CD4-positive, CD25-positive, alpha-beta regulatory T cell (primary cell): ENCODE results near the gene GKN2. TPM values are rescaled to one million over a fixed set of nuclear protein-coding genes. Genes with fewer than 3 reads are reported as not detected.

Experiments used
- ATAC-seq, 2 donors: fragments of 150-1000 bp; cut with Tn5 transposase; one replicate each; pipeline ENCODE4 v1.10.0; 2021; ENCODE audit warnings: low read depth in 2 of 2, moderate number of reproducible peaks in 2 of 2, moderate library complexity in 1 of 2
- DNase-seq, 3 donors: peaks; one replicate each; pipeline versions ENCODE4 v3.0.0 to v3.0.0-alpha.2; 2012 to 2022; ENCODE audit warnings: mixed read lengths in 1 of 3
- H3K27ac ChIP-seq: one replicate; pipeline ENCODE4 v1.7.0; 2013; ENCODE audit warnings: mild to moderate bottlenecking, low read length; ENCODE audit not compliant: insufficient read depth, poor library complexity, severe bottlenecking
- H3K27me3 ChIP-seq: one replicate; pipeline ENCODE4 v1.7.0; 2013; ENCODE audit warnings: low read length; ENCODE audit not compliant: control insufficient read depth, insufficient read depth
- H3K36me3 ChIP-seq: one replicate; pipeline ENCODE4 v1.7.0; 2013; ENCODE audit warnings: mild to moderate bottlenecking, low read length, moderate library complexity; ENCODE audit not compliant: control insufficient read depth, insufficient read depth
- H3K4me1 ChIP-seq: 2 replicates; pipeline ENCODE4 v1.7.0; 2013; ENCODE audit warnings: mild to moderate bottlenecking, low read length; ENCODE audit not compliant: insufficient read depth, control insufficient read depth, poor library complexity, severe bottlenecking
- H3K4me3 ChIP-seq: one replicate; pipeline ENCODE4 v1.7.0; 2013; ENCODE audit warnings: low read depth, mild to moderate bottlenecking, low read length, moderate library complexity
- H3K9me3 ChIP-seq, 2 experiments: 1 replicate in 1 of 2; 2 replicates in 1 of 2; pipeline ENCODE4 v1.7.0; 2013; ENCODE audit warnings: low read length in 2 of 2, mild to moderate bottlenecking in 1 of 2, moderate library complexity in 1 of 2; ENCODE audit not compliant: control insufficient read depth in 2 of 2
- H3K27ac Mint-ChIP-seq, 3 donors: one replicate each; pipeline ENCODE4 v1.8.0; 2020 to 2022; ENCODE audit warnings: mild to moderate bottlenecking in 3 of 3, mixed read lengths in 3 of 3, moderate library complexity in 2 of 3
- H3K27me3 Mint-ChIP-seq: one replicate; pipeline ENCODE4 v1.8.0; 2022; ENCODE audit warnings: mild to moderate bottlenecking, mixed read lengths
- H3K36me3 Mint-ChIP-seq: one replicate; pipeline ENCODE4 v1.8.0; 2020; ENCODE audit warnings: mixed read lengths
- H3K4me1 Mint-ChIP-seq, 4 donors: one replicate each; pipeline ENCODE4 v1.8.0; 2020 to 2022; ENCODE audit warnings: mixed read lengths in 4 of 4, mild to moderate bottlenecking in 1 of 4
- H3K4me3 Mint-ChIP-seq, 4 donors: one replicate each; pipeline ENCODE4 v1.8.0; 2020 to 2022; ENCODE audit warnings: mild to moderate bottlenecking in 4 of 4, mixed read lengths in 4 of 4, moderate library complexity in 3 of 4
- H3K9me3 Mint-ChIP-seq, 7 donors: one replicate each; pipeline ENCODE4 v1.8.0; 2020 to 2022; ENCODE audit warnings: mixed read lengths in 7 of 7, mild to moderate bottlenecking in 3 of 7, moderate library complexity in 2 of 7
- polyA plus RNA-seq, 4 donors: library from polyadenylated mRNA; unstranded; fragments of 300-500 nt; fragmentation: Illumina TruSeq; gene quantifications; one replicate each; pipeline ENCODE4 v1.2.3, GENCODE V29; 2021
- total RNA-seq: library from RNA; stranded (reverse); gene quantifications from one replicate; pipeline ENCODE4 v1.2.3, GENCODE V29; 2022

Gene GKN2
- total and polyA plus RNA-seq, 5 donors from 2014 or later, result not detected

GRCh38 chr2:68939962-68940361 lies 12.7 kb downstream of the GKN2 start:
- Histone ChIP-seq H3K36me3 (no peaks in the 10 kb centered on the region), H3K4me3 (no peak overlapping the region), H3K9me3 (no peaks in the 10 kb centered on the region), H3K27ac (no peak overlapping the region), H3K27me3 (peaks cover 22% of the 10 kb centered on the region), H3K4me1 (no peaks in the 10 kb centered on the region)
- no peak overlapping the region for H3K27ac Mint-ChIP-seq
- peaks cover 0 to 8% (median 0%) of the 10 kb centered on the region in 7 donors for H3K9me3 Mint-ChIP-seq
- ATAC-seq, result no peak
- no peak for DNase-seq
- no peaks in the 10 kb centered on the region for H3K36me3 Mint-ChIP-seq
- peaks cover 0 to 2% (median 0%) of the 10 kb centered on the region in 4 donors for H3K4me1 Mint-ChIP-seq
- H3K27me3 Mint-ChIP-seq, result peaks cover 52% of the 10 kb centered on the region
- no peak overlapping the region for H3K4me3 Mint-ChIP-seq

GRCh38 chr2:68938938-68939337 lies 13.8 kb downstream of the GKN2 start:
- Histone ChIP-seq H3K36me3 (no peaks in the 10 kb centered on the region), H3K9me3 (no peaks in the 10 kb centered on the region), H3K27ac (no peak overlapping the region), H3K4me3 (no peak overlapping the region), H3K4me1 (no peaks in the 10 kb centered on the region), H3K27me3 (peaks cover 18% of the 10 kb centered on the region)
- Mint-ChIP-seq H3K4me3 (no peak overlapping the region), H3K36me3 (no peaks in the 10 kb centered on the region), H3K27me3 (peaks cover 51% of the 10 kb centered on the region), H3K9me3 (peaks cover 0 to 8% (median 0%) of the 10 kb centered on the region in 7 donors), H3K4me1 (peaks cover 0 to 2% (median 0%) of the 10 kb centered on the region in 4 donors), H3K27ac (no peak overlapping the region)
- ATAC-seq (no peak), DNase-seq (no peak)

DNA sequence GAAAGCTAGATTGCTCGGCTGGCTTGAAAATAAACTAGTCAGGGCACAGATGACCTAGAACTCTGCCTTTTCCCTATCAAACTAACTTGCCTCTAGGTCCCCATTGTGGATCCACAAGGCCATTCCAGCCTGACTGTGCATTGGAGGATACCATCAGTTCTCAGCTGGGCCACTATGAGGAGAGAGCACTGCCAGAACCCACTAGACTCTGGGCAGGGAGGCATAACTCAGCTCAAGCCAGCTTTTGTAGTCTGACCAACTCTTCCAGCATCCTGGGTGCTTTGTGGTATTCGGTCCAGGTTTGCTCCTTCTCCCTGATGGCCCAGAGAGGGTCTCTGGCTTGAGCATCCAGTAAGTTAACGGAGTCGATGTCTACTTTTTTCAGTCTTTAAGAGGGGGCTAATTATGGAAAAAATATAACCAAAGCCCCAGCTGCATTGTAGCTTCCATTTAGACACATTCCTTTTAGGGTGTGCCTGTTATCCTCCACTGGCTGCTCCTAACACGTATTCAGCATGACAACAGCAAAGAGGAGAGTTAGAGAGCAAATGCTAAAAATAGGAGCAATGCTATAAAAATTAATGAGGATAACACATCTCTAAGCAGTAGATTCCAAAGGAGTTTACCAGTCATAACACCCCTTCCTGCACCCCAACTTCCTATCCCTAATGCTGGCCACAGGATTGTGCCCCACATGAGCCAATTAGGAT lies 15.2 kb downstream of the GKN2 start:
- Histone ChIP-seq H3K27ac (no peak overlapping the region), H3K27me3 (peaks cover 14% of the 10 kb centered on the region), H3K4me3 (no peak overlapping the region), H3K4me1 (no peaks in the 10 kb centered on the region), H3K36me3 (no peaks in the 10 kb centered on the region), H3K9me3 (no peaks in the 10 kb centered on the region)
- H3K36me3 Mint-ChIP-seq, result no peaks in the 10 kb centered on the region
- no peak overlapping the region for H3K4me3 Mint-ChIP-seq
- ATAC-seq (no peak), DNase-seq (no peak)
- peaks cover 50% of the 10 kb centered on the region for H3K27me3 Mint-ChIP-seq
- no peaks in the 10 kb centered on the region for H3K4me1 Mint-ChIP-seq
- H3K9me3 Mint-ChIP-seq, result peaks cover 0 to 8% (median 0%) of the 10 kb centered on the region in 7 donors
- no peak overlapping the region for H3K27ac Mint-ChIP-seq

DNA sequence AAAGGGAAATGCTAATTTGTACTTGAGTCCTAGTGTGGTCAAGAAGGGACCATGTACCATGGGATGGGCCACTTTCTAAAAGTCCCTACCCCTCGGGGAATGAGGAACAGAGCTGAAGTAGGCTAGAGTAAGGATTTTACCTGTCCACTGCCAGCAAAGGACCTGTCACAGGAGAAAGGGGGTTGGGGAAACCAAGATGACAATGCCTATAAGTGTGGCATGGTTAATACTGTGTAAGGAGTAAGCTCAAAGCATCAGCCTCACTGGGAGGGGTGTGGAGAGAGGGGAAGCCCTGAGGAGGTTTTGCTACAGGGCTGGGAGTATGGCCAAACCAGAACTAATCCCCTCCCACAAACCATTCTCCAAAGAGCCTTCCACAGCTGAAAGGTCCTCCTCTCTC lies 15.8 kb downstream of the GKN2 start:
- H3K4me1 ChIP-seq, result no peaks in the 10 kb centered on the region
- H3K36me3 Mint-ChIP-seq, result no peaks in the 10 kb centered on the region
- no peak for ATAC-seq
- no peaks in the 10 kb centered on the region for H3K4me1 Mint-ChIP-seq
- H3K27ac Mint-ChIP-seq, result no peak overlapping the region
- H3K4me3 Mint-ChIP-seq, result no peak overlapping the region
- H3K9me3 ChIP-seq, result no peaks in the 10 kb centered on the region
- H3K36me3 ChIP-seq, result no peaks in the 10 kb centered on the region
- peaks cover 45% of the 10 kb centered on the region for H3K27me3 Mint-ChIP-seq
- H3K4me3 ChIP-seq, result no peak overlapping the region
- peaks cover 7% of the 10 kb centered on the region for H3K27me3 ChIP-seq
- H3K9me3 Mint-ChIP-seq, result peaks cover 0 to 8% (median 0%) of the 10 kb centered on the region in 7 donors
- H3K27ac ChIP-seq, result no peak overlapping the region
- DNase-seq, result no peak

GRCh38 chr2:68936427-68936826 lies 16.3 kb downstream of the GKN2 start:
- Histone ChIP-seq H3K27me3 (peaks cover 5% of the 10 kb centered on the region), H3K4me1 (no peaks in the 10 kb centered on the region), H3K36me3 (no peaks in the 10 kb centered on the region), H3K9me3 (no peaks in the 10 kb centered on the region), H3K27ac (no peak overlapping the region), H3K4me3 (no peak overlapping the region)
- peaks cover 0 to 8% (median 0%) of the 10 kb centered on the region in 7 donors for H3K9me3 Mint-ChIP-seq
- DNase-seq (no peak), ATAC-seq (no peak)
- H3K27me3 Mint-ChIP-seq, result peaks cover 40% of the 10 kb centered on the region
- no peak overlapping the region for H3K27ac Mint-ChIP-seq
- no peak overlapping the region for H3K4me3 Mint-ChIP-seq
- no peaks in the 10 kb centered on the region for H3K4me1 Mint-ChIP-seq
- no peaks in the 10 kb centered on the region for H3K36me3 Mint-ChIP-seq

DNA sequence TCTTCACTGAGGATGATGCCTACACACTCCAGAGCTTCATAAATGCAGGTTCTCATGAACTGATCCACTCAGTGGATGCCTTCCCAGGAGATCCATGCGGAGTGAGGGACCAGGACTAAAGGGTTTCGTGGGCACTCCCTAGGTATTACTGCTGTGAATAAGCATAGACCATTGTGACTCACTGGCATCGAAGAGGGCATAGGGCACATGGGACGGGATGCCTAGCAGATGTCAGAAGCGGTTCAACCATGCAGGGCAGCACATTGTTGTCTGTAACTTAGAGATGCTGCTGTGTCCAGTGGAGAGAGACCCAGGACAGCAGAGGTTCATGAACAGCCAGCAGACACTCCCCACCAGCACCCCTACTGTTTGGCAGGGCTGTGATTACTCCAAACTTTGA lies 17.2 kb downstream of the GKN2 start:
- no peaks in the 10 kb centered on the region for H3K9me3 ChIP-seq
- H3K36me3 ChIP-seq, result no peaks in the 10 kb centered on the region
- H3K27ac ChIP-seq, result no peak overlapping the region
- peak overlapping the region in 1 of 3 donors; percentile 22 for H3K27ac Mint-ChIP-seq
- no peaks in the 10 kb centered on the region for H3K4me1 ChIP-seq
- H3K4me3 ChIP-seq, result no peak overlapping the region
- no peak for DNase-seq
- H3K4me3 Mint-ChIP-seq, result no peak overlapping the region
- H3K36me3 Mint-ChIP-seq, result no peaks in the 10 kb centered on the region
- H3K4me1 Mint-ChIP-seq, result no peaks in the 10 kb centered on the region
- H3K27me3 ChIP-seq, result peaks cover 2% of the 10 kb centered on the region
- peaks cover 31% of the 10 kb centered on the region for H3K27me3 Mint-ChIP-seq
- peaks cover 0 to 3% (median 0%) of the 10 kb centered on the region in 7 donors for H3K9me3 Mint-ChIP-seq
- ATAC-seq, result no peak

DNA sequence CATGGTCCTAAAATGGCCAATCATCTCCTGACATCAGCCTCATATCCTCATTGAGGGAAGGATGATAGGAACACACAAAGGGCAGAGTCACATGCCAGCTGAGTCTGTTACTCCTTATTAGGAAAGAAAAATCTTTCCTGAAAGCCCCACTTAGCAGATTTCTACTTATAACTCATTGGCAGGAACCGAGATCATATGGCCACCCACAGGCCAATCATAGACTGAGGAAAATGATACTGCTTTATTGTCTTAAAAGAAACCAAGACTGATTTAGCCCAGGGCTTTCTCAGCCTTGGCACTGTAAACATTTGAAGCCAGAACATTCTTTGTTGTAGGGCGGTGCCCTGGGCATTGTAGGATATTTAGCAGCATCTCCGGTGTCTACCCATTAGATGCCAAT lies 18.7 kb downstream of the GKN2 start:
- Mint-ChIP-seq H3K4me3 (no peak overlapping the region), H3K4me1 (no peaks in the 10 kb centered on the region), H3K27ac (no peak overlapping the region), H3K27me3 (peaks cover 23% of the 10 kb centered on the region), H3K9me3 (peaks cover 0 to 3% (median 0%) of the 10 kb centered on the region in 7 donors), H3K36me3 (no peaks in the 10 kb centered on the region)
- ATAC-seq (no peak), DNase-seq (no peak)
- Histone ChIP-seq H3K27ac (no peak overlapping the region), H3K4me3 (no peak overlapping the region), H3K9me3 (no peaks in the 10 kb centered on the region), H3K27me3 (peaks cover 1% of the 10 kb centered on the region), H3K36me3 (no peaks in the 10 kb centered on the region), H3K4me1 (no peaks in the 10 kb centered on the region)

- H3K9me3 Mint-ChIP-seq, result peaks cover 0 to 3% (median 0%) of the 10 kb centered on the region in 7 donors
- DNase-seq (no peak), ATAC-seq (no peak)
- H3K4me1 Mint-ChIP-seq, result no peaks in the 10 kb centered on the region
- H3K27ac ChIP-seq, result no peak overlapping the region
- H3K4me3 ChIP-seq, result no peak overlapping the region
- H3K27ac Mint-ChIP-seq, result no peak overlapping the region
- no peaks in the 10 kb centered on the region for H3K36me3 ChIP-seq
- peaks cover 1% of the 10 kb centered on the region for H3K27me3 ChIP-seq
- H3K4me3 Mint-ChIP-seq, result no peak overlapping the region
- no peaks in the 10 kb centered on the region for H3K36me3 Mint-ChIP-seq
- no peaks in the 10 kb centered on the region for H3K4me1 ChIP-seq
- H3K27me3 Mint-ChIP-seq, result peaks cover 28% of the 10 kb centered on the region
- no peaks in the 10 kb centered on the region for H3K9me3 ChIP-seq
Measured at GRCh38 chr2:68932402-68932801, 20.3 kb downstream of the GKN2 start.
